Type B pancreatic cell (in vitro differentiated cells): ENCODE data around the gene DCAF12. TPM values are rescaled to one million over a fixed set of nuclear protein-coding genes. Genes with fewer than 3 reads are reported as not detected.
"Not testable (repeated sequence)": the region's sequence is repeated elsewhere in the genome, so short reads cannot be mapped to it uniquely, and the experiment has no call there.

ENCODE experiments used
- DNase-seq: peaks from one replicate; pipeline ENCODE4 v3.0.0; 2021; ENCODE audit warnings: mixed read lengths; ENCODE audit not compliant: unreplicated experiment; ENCODE audit errors: extremely low spot score
- H3K27ac Mint-ChIP-seq: 2 replicates; pipeline ENCODE4 v1.8.0; 2021; ENCODE audit warnings: mild to moderate bottlenecking, mixed read lengths
- H3K27me3 Mint-ChIP-seq: 2 replicates; pipeline ENCODE4 v1.8.0; 2021; ENCODE audit warnings: mixed read lengths
- H3K36me3 Mint-ChIP-seq: 2 replicates; pipeline ENCODE4 v1.8.0; 2021; ENCODE audit warnings: mixed read lengths
- H3K4me1 Mint-ChIP-seq: one replicate; pipeline ENCODE4 v1.8.0; 2021; ENCODE audit warnings: mixed read lengths; ENCODE audit not compliant: unreplicated experiment
- H3K4me3 Mint-ChIP-seq: 2 replicates; pipeline ENCODE4 v1.8.0; 2021; ENCODE audit warnings: mild to moderate bottlenecking, mixed read lengths
- H3K9me3 Mint-ChIP-seq: 2 replicates; pipeline ENCODE4 v1.8.0; 2021; ENCODE audit warnings: mixed read lengths
- CTCF ChIP-seq: fragments of 200-600 bp; sonication (generic); conservative IDR thresholded peaks from 2 replicates; pipeline ENCODE4 v1.5.0; 2021; ENCODE audit warnings: antibody characterized with exemption, mild to moderate bottlenecking
- total RNA-seq: library from RNA; stranded (reverse); gene quantifications from 2 replicates; pipeline ENCODE4 v1.2.1, GENCODE V29; 2021; ENCODE audit warnings: low replicate concordance

DCAF12 gene
- total RNA-seq, 1 donor from 2014 or later, result 45.3 TPM

GRCh38 chr9:34151398-34151797 is 24.9 kb upstream of the DCAF12 start:
- H3K4me3 Mint-ChIP-seq, result no peak overlapping the region
- no peak overlapping the region for H3K27ac Mint-ChIP-seq
- TF ChIP-seq CTCF, result no peak
- H3K9me3 Mint-ChIP-seq, result no peaks in the 10 kb centered on the region
- no peaks in the 10 kb centered on the region for H3K4me1 Mint-ChIP-seq
- DNase-seq, result no peak
- H3K27me3 Mint-ChIP-seq, result no peaks in the 10 kb centered on the region
- H3K36me3 Mint-ChIP-seq, result no peaks in the 10 kb centered on the region

GRCh38 chr9:34145165-34145564 is 18.7 kb upstream of the DCAF12 start:
- Mint-ChIP-seq H3K4me3 (no peak overlapping the region), H3K9me3 (no peaks in the 10 kb centered on the region), H3K27me3 (no peaks in the 10 kb centered on the region), H3K27ac (no peak overlapping the region), H3K4me1 (no peaks in the 10 kb centered on the region), H3K36me3 (no peaks in the 10 kb centered on the region)
- no peak for DNase-seq
- TF ChIP-seq CTCF, result no peak

GRCh38 chr9:34143116-34143515 is 16.6 kb upstream of the DCAF12 start:
- no peaks in the 10 kb centered on the region for H3K36me3 Mint-ChIP-seq
- H3K27ac Mint-ChIP-seq, result no peak overlapping the region

GRCh38 chr9:34140853-34141252 is 14.4 kb upstream of the DCAF12 start:
- no peak for DNase-seq
- H3K9me3 Mint-ChIP-seq, result no peaks in the 10 kb centered on the region
- H3K27me3 Mint-ChIP-seq, result no peaks in the 10 kb centered on the region
- no peaks in the 10 kb centered on the region for H3K36me3 Mint-ChIP-seq
- H3K27ac Mint-ChIP-seq, result no peak overlapping the region
- H3K4me3 Mint-ChIP-seq, result no peak overlapping the region
- TF ChIP-seq CTCF, result no peak
- H3K4me1 Mint-ChIP-seq, result no peaks in the 10 kb centered on the region

More at GRCh38 chr9:34143116-34143515, 16.6 kb upstream of the DCAF12 start:
- Mint-ChIP-seq H3K27me3 (no peaks in the 10 kb centered on the region), H3K9me3 (no peaks in the 10 kb centered on the region), H3K4me3 (no peak overlapping the region), H3K4me1 (no peaks in the 10 kb centered on the region)
- TF ChIP-seq CTCF, result no peak
- no peak for DNase-seq

- no peak overlapping the region for H3K4me3 Mint-ChIP-seq
- no peak for DNase-seq
- H3K27ac Mint-ChIP-seq, result no peak overlapping the region
- H3K4me1 Mint-ChIP-seq, result no peaks in the 10 kb centered on the region
- H3K27me3 Mint-ChIP-seq, result no peaks in the 10 kb centered on the region
- H3K9me3 Mint-ChIP-seq, result no peaks in the 10 kb centered on the region
- TF ChIP-seq CTCF, result no peak
- H3K36me3 Mint-ChIP-seq, result no peaks in the 10 kb centered on the region
These were observed 13.1 kb upstream of the DCAF12 start for GRCh38 chr9:34139477-34140146.

GRCh38 chr9:34138644-34139043 is 12.1 kb upstream of the DCAF12 start:
- H3K36me3 Mint-ChIP-seq, DNase-seq, H3K27me3 Mint-ChIP-seq, H3K4me3 Mint-ChIP-seq, H3K9me3 Mint-ChIP-seq, H3K4me1 Mint-ChIP-seq, H3K27ac Mint-ChIP-seq: not testable (repeated sequence)
